ENCODE results near the gene MTMR12. TPM values are rescaled to one million over a fixed set of nuclear protein-coding genes. Genes with fewer than 3 reads are reported as not detected.
A peak's percentile ranks its signal among the peaks of the same experiment; 100 is the strongest.

The MTMR12 gene
- total RNA-seq (2021; fragmentation: NEBNext Ultra II Directional; extraction: Animal tissue kit (Norgen Biotek cat#: 25700)) (49.3 and 59.3 TPM in 2 replicates), polyA plus RNA-seq (2011; rRNA removed) (19.1 and 19.3 TPM in 2 replicates), polyA minus RNA-seq (2011; rRNA and poly(A)+ RNA removed) (40.1 and 53.5 TPM in 2 replicates)
- polyA plus RNA-seq (2011; cell fraction: cytosol; rRNA removed) = 23.2 TPM
- polyA plus RNA-seq (2011; cell fraction: nucleus; rRNA removed) = 14.4 TPM
- polyA plus RNA-seq (2012, experiment 1 of 2) = 19.9 to 33.7 TPM (median 25.2 TPM) in 4 replicates
- polyA plus RNA-seq (2012, experiment 2 of 2) = 4.4 TPM
- 22.6 TPM for polyA plus RNA-seq (2013, experiment 1 of 2)
- 23.5 TPM for polyA plus RNA-seq (2013, experiment 2 of 2)
- 35.7 TPM for polyA minus RNA-seq (2011; cell fraction: cytosol; rRNA and poly(A)+ RNA removed)
- polyA minus RNA-seq (2011; cell fraction: nucleus; rRNA and poly(A)+ RNA removed) = 45.8 TPM
- long read RNA-seq, experiment 1, full-length matches to known transcripts = 5 of 46 reads
- long read RNA-seq, experiment 1, partial matches to known transcripts = 8 of 46 reads
- long read RNA-seq, experiment 1, other reads (novel, unspliced or antisense) = 33 of 46 reads
- long read RNA-seq, experiment 2, partial matches to known transcripts = 0 of 7 reads
- long read RNA-seq, experiment 2, other reads (novel, unspliced or antisense) = 7 of 7 reads

GRCh38 chr5:32312595-32313332, at the start of gene MTMR12:
MTMR12 (minus strand) TSS chr5:32312939; CDS start chr5:32312838, 101 bp downstream.
- Histone ChIP-seq H2BK12ac (ENCODE audit: low read depth, low read length) (no peak within 1 kb of the TSS), H3K4me1 (replicated peaks in 1 of 4; ENCODE audit: control insufficient read depth in 3 of 4, insufficient read depth in 4 of 4, low read length in 3 of 4) (peaks cover 0 to 8% (median 4%) of the 10 kb centered on the region in 4 experiments; a peak in 5 of 7 replicates), H2BK5ac (ENCODE audit: low read depth, low read length) (peak within 1 kb of the TSS; percentile 78; the same call in 1 of the 2 replicates), H3K36me3 (ENCODE audit: control insufficient read depth in 2 of 4, insufficient read depth in 4 of 4, low read length in 3 of 4) (no peaks in the 10 kb centered on the region; a peak in 2 of 8 replicates), H2AK5ac (ENCODE audit: low read depth, low read length) (no peak within 1 kb of the TSS), H3K18ac (ENCODE audit: extremely low read depth, low read length) (peak within 1 kb of the TSS; percentile 95), H3K14ac (ENCODE audit: insufficient read length) (no peak within 1 kb of the TSS), H2BK120ac (replicated peaks; ENCODE audit: low read depth, low read length) (no peak within 1 kb of the TSS), H3K79me1 (ENCODE audit: low read depth, low read length) (no peaks in the 10 kb centered on the region; the same call in 1 of the 2 replicates), H2BK20ac (ENCODE audit: low read length) (no peak within 1 kb of the TSS), H2BK15ac (ENCODE audit: low read length) (no peak within 1 kb of the TSS), H3K9ac (replicated peaks in 1 of 4; ENCODE audit: extremely low read depth in 1 of 4, low read depth in 3 of 4, low read length in 3 of 4) (peak within 1 kb of the TSS; percentile 70 to 99 (median 77)), H3K23me2 (ENCODE audit: low read depth, low read length) (peaks cover 7% of the 10 kb centered on the region), H4K5ac (ENCODE audit: insufficient read length, low read depth, low read length) (peak within 1 kb of the TSS; percentile 89), H3K4me3 (ENCODE audit: extremely low read depth in 1 of 4, insufficient read depth in 2 of 4, low read depth in 3 of 4, low read length in 4 of 4) (peak within 1 kb of the TSS; percentile 79 to 80 (median 79)), H4K91ac (replicated peaks; ENCODE audit: insufficient read length, low read length) (peak within 1 kb of the TSS; percentile 30), H2AFZ (ENCODE audit: low read length) (no peak within 1 kb of the TSS), H3K23ac (ENCODE audit: insufficient read length) (no peak within 1 kb of the TSS), H3K27ac (ENCODE audit: low read depth, low read length) (peak within 1 kb of the TSS; percentile 70; the same call in 1 of the 2 replicates), H4K20me1 (replicated peaks in 1 of 2; ENCODE audit: control insufficient read depth in 1 of 2, insufficient read depth in 2 of 2, low read length in 2 of 2) (peaks cover 0 to 3% of the 10 kb centered on the region in 2 experiments), H3K4me2 (ENCODE audit: insufficient read depth in 1 of 2, low read depth in 2 of 2, low read length in 2 of 2) (peak within 1 kb of the TSS; percentile 71 to 94), H3K9me3 (ENCODE audit: insufficient read depth in 2 of 2, low read depth in 1 of 2, low read length in 1 of 2) (no peaks in the 10 kb centered on the region), H3K4ac (replicated peaks; ENCODE audit: insufficient read length, low read depth, low read length) (no peak within 1 kb of the TSS), H3K56ac (replicated peaks; ENCODE audit: insufficient read length, low read depth, low read length) (peak within 1 kb of the TSS; percentile 86), H3K79me2 (ENCODE audit: control insufficient read depth in 1 of 2, insufficient read depth in 2 of 2, low read length in 2 of 2) (peaks cover 12 to 45% of the 10 kb centered on the region in 2 experiments), H4K8ac (ENCODE audit: extremely low read depth, insufficient read depth, low read length) (peak within 1 kb of the TSS; percentile 93), H3K27me3 (replicated peaks in 1 of 4; ENCODE audit: control insufficient read depth in 3 of 4, extremely low read depth in 1 of 4, insufficient read depth in 3 of 4, low read length in 3 of 4) (no peaks in the 10 kb centered on the region)
- FAIRE-seq (peak; percentile 89), DNase-seq (ENCODE audit: low read depth in 1 of 2, low spot score in 2 of 2) (peak; percentile 99 to 100)
- ChIA-PET CTCF (ENCODE audit: partially characterized antibody) (interaction anchor here (9.4 kb wide), 1 partner anchor 81 kb away, joined by 87 read pairs; no protein-coding TSS in a partner anchor), POLR2A (ENCODE audit: partially characterized antibody) (interaction anchor here (0.8 to 1.5 kb wide), 6 partner anchors 13 to 38 kb away, joined by 3 to 4 read pairs (median 3); no protein-coding TSS in a partner anchor)
- 1% methylated on average over 22 of the region's 83 CpGs; no CpG with 5 or more reads in 1 of the 2 experiments for WGBS, 2 experiments (ENCODE audit: extremely low coverage in 1 of 2, insufficient coverage in 1 of 2, insufficient read length in 1 of 2, insufficient replicate concordance in 2 of 2, low coverage in 1 of 2, low lambda C conversion rate in 2 of 2, missing lambda C conversion rate in 1 of 2)
- TF ChIP-seq GABPA (IDR thresholded peaks at IDR 0.05; ENCODE audit: borderline replicate concordance, insufficient read depth, low read length) = no peak
- TF ChIP-seq MAFK (IDR thresholded peaks at IDR 0.05; ENCODE audit: low read depth, low read length) = no peak
- TF ChIP-seq SRF (IDR thresholded peaks at IDR 0.05; ENCODE audit: low read depth, low read length) = no peak
- no peak for TF ChIP-seq RBBP5 (IDR thresholded peaks at IDR 0.05; ENCODE audit: borderline replicate concordance, low read depth, low read length)
- TF ChIP-seq ZNF274 (IDR thresholded peaks at IDR 0.05; ENCODE audit: borderline replicate concordance, extremely low read depth, low read length) = no peak
- no peak for TF ChIP-seq SAP30 (IDR thresholded peaks at IDR 0.05; ENCODE audit: insufficient read depth, insufficient replicate concordance, low read length)
- peak; percentile 58 for TF ChIP-seq PHF8 (conservative IDR thresholded peaks at IDR 0.05; ENCODE audit: low read depth, low read length)
- peak; percentile 90 for TF ChIP-seq CHD2 (IDR thresholded peaks at IDR 0.05; ENCODE audit: low read length)

All from H1 (cell line).